CD4-positive, alpha-beta memory T cell (primary cell): ENCODE results near the gene MAST4. TPM values are rescaled to one million over a fixed set of nuclear protein-coding genes. Genes with fewer than 3 reads are reported as not detected.

Experiments used
- CTCF ChIA-PET: fragments of 350-600 bp; sonication (Branson Sonifier 250); formaldehyde crosslinking; loops from one replicate; lab custom pipeline; 2021; ENCODE audit warnings: inconsistent platforms; ENCODE audit not compliant: partially characterized antibody; lab: Charles Lee
- POLR2A ChIA-PET: fragments of 350-600 bp; sonication (Branson Sonifier 250); formaldehyde crosslinking; loops from one replicate; lab custom pipeline; 2021; ENCODE audit not compliant: partially characterized antibody; lab: Charles Lee
- DNase-seq, 5 donors: peaks; one replicate each; pipeline versions ENCODE4 v3.0.0 to v3.0.0-alpha.2; 2020 to 2022; ENCODE audit warnings: mixed read lengths in 1 of 5
- H3K27ac ChIP-seq: one replicate; pipeline ENCODE4 v1.7.0; 2013; ENCODE audit warnings: low read depth, low read length
- H3K27me3 ChIP-seq: 2 replicates; pipeline ENCODE4 v1.7.0; 2013; ENCODE audit warnings: mild to moderate bottlenecking, low read length, moderate library complexity; ENCODE audit not compliant: insufficient read depth
- H3K36me3 ChIP-seq: 2 replicates; pipeline ENCODE4 v1.7.0; 2013; ENCODE audit warnings: mild to moderate bottlenecking, low read length, moderate library complexity; ENCODE audit not compliant: insufficient read depth
- H3K4me1 ChIP-seq: 2 replicates; pipeline ENCODE4 v1.7.0; 2013; ENCODE audit warnings: mild to moderate bottlenecking, low read length, moderate library complexity; ENCODE audit not compliant: insufficient read depth
- H3K4me3 ChIP-seq, 2 donors: one replicate each; pipeline ENCODE4 v1.7.0; 2013; ENCODE audit warnings: low read length in 2 of 2, mild to moderate bottlenecking in 1 of 2
- H3K9me3 ChIP-seq, 2 donors: one replicate each; pipeline ENCODE4 v1.7.0; 2013; ENCODE audit warnings: low read length in 2 of 2, control low read depth in 1 of 2; ENCODE audit not compliant: control insufficient read depth in 1 of 2
- H3K27ac Mint-ChIP-seq, 7 donors: one replicate each; pipeline ENCODE4 v1.8.0; 2020 to 2021; ENCODE audit warnings: mixed read lengths in 7 of 7, mild to moderate bottlenecking in 6 of 7, inconsistent platforms in 3 of 7, moderate library complexity in 3 of 7
- H3K27me3 Mint-ChIP-seq, 2 donors: one replicate each; pipeline ENCODE4 v1.8.0; 2020 to 2021; ENCODE audit warnings: mixed read lengths in 2 of 2
- H3K36me3 Mint-ChIP-seq, 2 donors: one replicate each; pipeline ENCODE4 v1.8.0; 2020 to 2021; ENCODE audit warnings: mixed read lengths in 2 of 2, inconsistent platforms in 1 of 2, mild to moderate bottlenecking in 1 of 2
- H3K4me1 Mint-ChIP-seq, 4 donors: one replicate each; pipeline ENCODE4 v1.8.0; 2020 to 2021; ENCODE audit warnings: mixed read lengths in 4 of 4, mild to moderate bottlenecking in 1 of 4
- H3K4me3 Mint-ChIP-seq, 8 donors: one replicate each; pipeline ENCODE4 v1.8.0; 2020 to 2021; ENCODE audit warnings: mixed read lengths in 8 of 8, mild to moderate bottlenecking in 7 of 8, moderate library complexity in 6 of 8, inconsistent platforms in 3 of 8
- H3K9me3 Mint-ChIP-seq, 8 donors: one replicate each; pipeline ENCODE4 v1.8.0; 2020 to 2021; ENCODE audit warnings: mixed read lengths in 8 of 8, mild to moderate bottlenecking in 5 of 8, inconsistent platforms in 3 of 8, moderate library complexity in 1 of 8
- intact Hi-C: fragments of 100-400 bp; cut with micrococcal nuclease; formaldehyde crosslinking; loops from one replicate; pipeline ENCODE4 v1.15.1; 2023
- polyA plus RNA-seq, 2 donors: library from polyadenylated mRNA; unstranded; fragments of 300-500 nt; fragmentation: Illumina TruSeq; gene quantifications; one replicate each; pipeline ENCODE4 v1.2.3, GENCODE V29; 2021
- total RNA-seq, 2 experiments: library from RNA; stranded (reverse); gene quantifications; one replicate each; pipeline ENCODE4 v1.2.3, GENCODE V29; 2021

Gene MAST4
- total and polyA plus RNA-seq, 4 experiments from 2014 or later: 9.2 to 27.0 (median 21.3) TPM

DNA sequence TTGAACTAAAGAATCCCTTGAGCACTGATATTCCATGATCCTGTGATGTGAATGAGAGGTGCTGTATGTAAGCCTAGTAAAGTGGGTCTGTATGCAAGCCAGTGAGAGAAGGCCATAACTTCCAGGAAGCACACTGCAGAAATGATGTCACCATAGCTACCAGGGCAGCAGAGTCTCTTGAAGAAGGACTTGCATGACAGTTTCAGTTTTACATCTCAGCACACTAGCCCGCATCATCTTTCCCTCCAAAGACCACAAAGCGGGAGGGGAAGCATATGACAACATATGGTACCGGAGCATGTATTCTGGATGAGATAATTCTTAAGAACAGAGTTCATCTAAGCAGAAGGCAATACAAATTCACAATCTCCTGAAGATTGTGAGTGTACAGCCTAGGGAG lies 37.6 kb upstream of the MAST4 start:
- Histone ChIP-seq H3K4me1 (no peaks in the 10 kb centered on the region), H3K27ac (no peak overlapping the region), H3K36me3 (no peaks in the 10 kb centered on the region), H3K9me3 (no peaks in the 10 kb centered on the region), H3K27me3 (no peaks in the 10 kb centered on the region), H3K4me3 (no peak overlapping the region)
- intact Hi-C loops: no loop called here
- H3K4me1 Mint-ChIP-seq: peaks cover 0 to 3% (median 0%) of the 10 kb centered on the region in 4 donors
- H3K4me3 Mint-ChIP-seq: no peak overlapping the region
- no peaks in the 10 kb centered on the region for H3K36me3 Mint-ChIP-seq
- CTCF ChIA-PET: no interaction called here
- peaks cover 0 to 10% (median 4%) of the 10 kb centered on the region in 8 donors for H3K9me3 Mint-ChIP-seq
- no peak overlapping the region for H3K27ac Mint-ChIP-seq
- no peak for DNase-seq
- no peaks in the 10 kb centered on the region for H3K27me3 Mint-ChIP-seq
- POLR2A ChIA-PET: no interaction called here

DNA sequence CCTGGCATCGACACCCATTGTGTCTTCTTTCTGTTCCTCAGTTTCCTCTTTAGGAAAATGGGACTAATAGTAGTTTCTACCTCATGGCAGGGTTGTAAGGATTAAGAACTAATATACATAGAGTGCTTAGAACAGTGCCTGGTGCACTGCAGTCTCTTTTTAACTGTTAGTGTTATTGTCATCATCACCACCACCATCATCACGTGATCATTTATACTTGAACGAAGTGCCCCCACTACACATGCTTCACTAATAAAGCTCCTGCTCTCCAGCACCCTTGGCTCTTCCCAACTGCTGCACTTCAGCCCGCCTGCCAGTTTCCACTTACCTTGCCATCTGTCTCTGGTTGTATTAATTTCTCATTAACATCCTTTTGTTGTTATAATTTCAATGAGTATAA lies 35.8 kb upstream of the MAST4 start:
- Histone ChIP-seq H3K4me3 (no peak overlapping the region), H3K27me3 (no peaks in the 10 kb centered on the region), H3K4me1 (no peaks in the 10 kb centered on the region), H3K36me3 (no peaks in the 10 kb centered on the region), H3K27ac (no peak overlapping the region), H3K9me3 (no peaks in the 10 kb centered on the region)
- no peak overlapping the region for H3K4me3 Mint-ChIP-seq
- DNase-seq: no peak
- peaks cover 0 to 6% (median 2%) of the 10 kb centered on the region in 8 donors for H3K9me3 Mint-ChIP-seq
- intact Hi-C loops: no loop called here
- H3K27ac Mint-ChIP-seq: no peak overlapping the region
- H3K27me3 Mint-ChIP-seq: no peaks in the 10 kb centered on the region
- no peaks in the 10 kb centered on the region for H3K4me1 Mint-ChIP-seq
- ChIA-PET CTCF (no interaction called here), POLR2A (no interaction called here)
- no peaks in the 10 kb centered on the region for H3K36me3 Mint-ChIP-seq

- Mint-ChIP-seq H3K4me1 (no peaks in the 10 kb centered on the region), H3K27ac (no peak overlapping the region), H3K4me3 (no peak overlapping the region), H3K36me3 (no peaks in the 10 kb centered on the region), H3K27me3 (no peaks in the 10 kb centered on the region), H3K9me3 (peaks cover 0 to 4% (median 0%) of the 10 kb centered on the region in 8 donors)
- no peak for DNase-seq
- ChIA-PET POLR2A (no interaction called here), CTCF (no interaction called here)
- no peaks in the 10 kb centered on the region for H3K9me3 ChIP-seq
- no peak overlapping the region for H3K4me3 ChIP-seq
- H3K27ac ChIP-seq: no peak overlapping the region
- no peaks in the 10 kb centered on the region for H3K27me3 ChIP-seq
- H3K36me3 ChIP-seq: no peaks in the 10 kb centered on the region
- H3K4me1 ChIP-seq: no peaks in the 10 kb centered on the region
- intact Hi-C loops: no loop called here
These were observed 34.8 kb upstream of the MAST4 start for GRCh38 chr5:66561256-66561990.

DNA sequence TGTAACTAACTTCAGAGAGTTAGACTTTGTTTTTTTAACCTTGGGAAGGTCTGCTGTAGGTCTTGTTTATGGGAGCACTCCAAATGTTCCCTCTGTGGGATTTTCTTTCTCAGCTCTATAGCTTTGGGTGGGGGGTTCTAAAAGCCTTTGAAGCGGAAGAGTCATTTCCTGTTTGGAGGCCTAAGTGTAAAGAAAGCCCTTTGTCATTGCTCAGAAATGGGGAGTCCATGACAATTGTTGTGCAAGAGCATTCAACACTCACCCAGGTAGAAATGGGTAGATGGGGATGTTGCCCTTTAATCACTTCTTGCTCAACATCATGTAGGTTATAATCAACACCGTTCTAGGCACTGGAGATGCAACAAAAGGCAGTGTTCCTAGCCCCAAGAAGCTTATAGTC lies 30.3 kb upstream of the MAST4 start:
- intact Hi-C loops: no loop called here
- ChIA-PET POLR2A (no interaction called here), CTCF (no interaction called here)
- H3K27ac ChIP-seq: no peak overlapping the region
- H3K36me3 ChIP-seq: no peaks in the 10 kb centered on the region
- no peaks in the 10 kb centered on the region for H3K4me1 ChIP-seq
- no peaks in the 10 kb centered on the region for H3K9me3 ChIP-seq
- Mint-ChIP-seq H3K36me3 (no peaks in the 10 kb centered on the region), H3K4me3 (no peak overlapping the region), H3K27me3 (peaks cover 0 to 3% of the 10 kb centered on the region in 2 donors), H3K9me3 (peaks cover 0 to 3% (median 0%) of the 10 kb centered on the region in 8 donors), H3K4me1 (peaks cover 0 to 2% (median 0%) of the 10 kb centered on the region in 4 donors), H3K27ac (no peak overlapping the region)
- no peak for DNase-seq
- no peaks in the 10 kb centered on the region for H3K27me3 ChIP-seq
- H3K4me3 ChIP-seq: no peak overlapping the region

DNA sequence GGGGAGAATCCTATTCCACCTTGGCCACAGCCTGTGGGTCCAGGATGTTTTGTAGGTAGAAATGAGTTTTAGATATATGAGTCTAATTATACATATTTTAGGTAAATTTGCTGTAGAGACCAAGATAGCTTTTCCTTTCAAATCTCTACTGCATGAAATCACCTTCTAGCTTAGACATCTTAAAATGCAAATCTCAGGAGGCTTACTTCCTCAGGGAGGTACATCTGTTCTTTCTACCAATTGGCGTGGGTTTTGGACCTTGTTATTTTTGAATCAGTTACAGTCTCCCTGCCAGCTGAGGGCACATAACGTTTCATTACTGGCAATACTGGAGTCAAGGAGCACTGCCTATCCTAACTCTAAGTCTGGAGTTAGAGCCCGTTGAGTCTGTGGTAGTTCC lies 28.7 kb upstream of the MAST4 start:
- no peak overlapping the region for H3K4me3 Mint-ChIP-seq
- no peak for DNase-seq
- H3K27me3 Mint-ChIP-seq: peaks cover 0 to 3% of the 10 kb centered on the region in 2 donors
- no peak overlapping the region for H3K4me3 ChIP-seq
- H3K36me3 ChIP-seq: no peaks in the 10 kb centered on the region
- peaks cover 0 to 2% (median 0%) of the 10 kb centered on the region in 4 donors for H3K4me1 Mint-ChIP-seq
- H3K27ac Mint-ChIP-seq: no peak overlapping the region
- no peak overlapping the region for H3K27ac ChIP-seq
- no peaks in the 10 kb centered on the region for H3K27me3 ChIP-seq
- peaks cover 0 to 3% (median 0%) of the 10 kb centered on the region in 8 donors for H3K9me3 Mint-ChIP-seq
- POLR2A ChIA-PET: interaction anchor here (0.5 kb wide), 1 partner anchor 601 kb away, joined by 3 read pairs; no protein-coding TSS in a partner anchor
- intact Hi-C loops: no loop called here
- H3K36me3 Mint-ChIP-seq: no peaks in the 10 kb centered on the region
- H3K4me1 ChIP-seq: no peaks in the 10 kb centered on the region
- CTCF ChIA-PET: no interaction called here
- H3K9me3 ChIP-seq: no peaks in the 10 kb centered on the region

DNA sequence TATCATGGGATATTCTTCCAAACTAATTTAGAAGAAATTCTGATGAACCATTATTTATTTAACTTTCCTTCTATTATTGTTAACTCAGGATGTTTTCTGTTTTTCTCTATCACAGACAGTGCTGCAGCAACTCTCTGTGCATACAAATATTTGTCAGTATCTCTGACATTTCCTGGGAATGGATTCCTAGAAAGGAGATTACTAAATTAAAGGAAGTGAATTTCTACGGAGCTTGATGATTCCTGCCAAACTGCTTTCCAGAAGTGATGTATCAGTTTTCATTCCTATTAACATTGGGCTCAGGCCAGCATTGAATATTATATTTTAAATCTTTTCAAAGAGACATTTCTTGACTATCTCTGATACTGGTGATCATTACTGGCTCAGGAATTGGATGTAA lies 26.0 kb upstream of the MAST4 start:
- Mint-ChIP-seq H3K4me1 (peaks cover 0 to 2% (median 0%) of the 10 kb centered on the region in 4 donors), H3K27ac (no peak overlapping the region), H3K9me3 (peaks cover 0 to 3% (median 0%) of the 10 kb centered on the region in 8 donors), H3K36me3 (no peaks in the 10 kb centered on the region), H3K4me3 (no peak overlapping the region), H3K27me3 (peaks cover 2 to 6% of the 10 kb centered on the region in 2 donors)
- ChIA-PET POLR2A (no interaction called here), CTCF (no interaction called here)
- no peaks in the 10 kb centered on the region for H3K9me3 ChIP-seq
- H3K4me3 ChIP-seq: no peak overlapping the region
- H3K36me3 ChIP-seq: no peaks in the 10 kb centered on the region
- H3K27ac ChIP-seq: no peak overlapping the region
- H3K4me1 ChIP-seq: no peaks in the 10 kb centered on the region
- DNase-seq: no peak
- H3K27me3 ChIP-seq: no peaks in the 10 kb centered on the region
- intact Hi-C loops: no loop called here

DNA sequence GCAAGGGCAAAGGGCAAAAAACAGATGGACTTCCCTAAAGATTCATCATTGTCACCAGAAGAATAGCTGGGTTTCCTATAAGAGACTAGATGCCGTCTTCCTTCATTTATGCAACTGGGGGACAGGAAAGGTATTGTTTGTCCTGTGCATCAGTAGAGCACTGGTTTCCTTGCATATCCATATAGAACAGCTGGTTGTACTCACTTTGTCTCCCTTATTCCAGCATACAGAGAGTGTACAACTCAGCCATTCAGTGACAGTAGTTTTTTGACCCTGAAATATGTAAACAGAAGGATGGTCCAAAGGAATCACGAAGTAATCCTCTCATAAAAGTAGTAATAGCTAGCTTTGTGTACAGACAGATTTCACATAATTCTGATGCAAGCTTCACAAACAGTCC lies 22.5 kb upstream of the MAST4 start:
- no peak overlapping the region for H3K4me3 ChIP-seq
- Mint-ChIP-seq H3K27me3 (peaks cover 2 to 7% of the 10 kb centered on the region in 2 donors), H3K4me3 (no peak overlapping the region), H3K27ac (no peak overlapping the region), H3K36me3 (no peaks in the 10 kb centered on the region), H3K9me3 (peaks cover 0 to 5% (median 1%) of the 10 kb centered on the region in 8 donors), H3K4me1 (no peaks in the 10 kb centered on the region)
- no peaks in the 10 kb centered on the region for H3K4me1 ChIP-seq
- DNase-seq: no peak
- no peaks in the 10 kb centered on the region for H3K9me3 ChIP-seq
- intact Hi-C loops: no loop called here
- no peaks in the 10 kb centered on the region for H3K27me3 ChIP-seq
- no peaks in the 10 kb centered on the region for H3K36me3 ChIP-seq
- ChIA-PET POLR2A (no interaction called here), CTCF (no interaction called here)
- H3K27ac ChIP-seq: no peak overlapping the region
